B cell (primary cell): ENCODE results near the gene HNRNPF. TPM values are rescaled to one million over a fixed set of nuclear protein-coding genes. Genes with fewer than 3 reads are reported as not detected.
"Not testable (repeated sequence)": the region's sequence is repeated elsewhere in the genome, so short reads cannot be mapped to it uniquely, and the experiment has no call there.

ENCODE experiments used
- ATAC-seq: fragments of 200-7000 bp; cut with Tn5 transposase; one replicate; pipeline ENCODE4 v1.10.0; 2021; ENCODE audit warnings: low read depth, mild to moderate bottlenecking, moderate number of reproducible peaks, moderate library complexity
- CTCF ChIA-PET: fragments of 350-600 bp; sonication (Branson Sonifier 250); formaldehyde crosslinking; loops from one replicate; lab custom pipeline; 2021; ENCODE audit warnings: antibody characterized with exemption, inconsistent platforms; lab: Charles Lee
- POLR2A ChIA-PET: fragments of 350-600 bp; sonication (Branson Sonifier 250); formaldehyde crosslinking; loops from one replicate; lab custom pipeline; 2021; ENCODE audit warnings: antibody characterized with exemption; lab: Charles Lee
- DNase-seq: peaks from one replicate; pipeline ENCODE4 v3.0.0; 2013
- H2AFZ ChIP-seq: 2 replicates; pipeline ENCODE4 v1.6.1; 2012; ENCODE audit warnings: mild to moderate bottlenecking, low read depth, low read length; ENCODE audit not compliant: insufficient read depth, poor library complexity, severe bottlenecking
- H3K27ac ChIP-seq, 2 donors: 1 replicate in 1 of 2; 2 replicates in 1 of 2; pipeline ENCODE4 v1.5.1; 2012 to 2013; ENCODE audit warnings: low read length in 2 of 2, mild to moderate bottlenecking in 2 of 2, moderate library complexity in 1 of 2
- H3K27me3 ChIP-seq, 4 experiments: fragments of 200-600 bp in 1 of 4; sonication (generic) in 1 of 4; replicated peaks in 1 of 4; 1 replicate in 2 of 4; 2 replicates in 2 of 4; pipeline versions ENCODE4 v1.6.1 to v1.7.0; 2013 to 2016; ENCODE audit warnings: low read length in 3 of 4, mild to moderate bottlenecking in 2 of 4, mixed read lengths in 1 of 4, moderate library complexity in 1 of 4; ENCODE audit not compliant: insufficient read depth in 4 of 4, control insufficient read depth in 3 of 4; ENCODE audit errors: control extremely low read depth in 1 of 4
- H3K36me3 ChIP-seq, 2 experiments: replicated peaks in 1 of 2; 1 replicate in 1 of 2; 2 replicates in 1 of 2; pipeline versions ENCODE4 v1.6.1 to v1.7.1; 2013; ENCODE audit warnings: low read length in 1 of 2; ENCODE audit not compliant: insufficient read depth in 2 of 2, control insufficient read depth in 1 of 2; ENCODE audit errors: control extremely low read depth in 1 of 2, extremely low read depth in 1 of 2
- H3K4me1 ChIP-seq, 2 donors: fragments of 200-600 bp in 1 of 2; sonication (generic) in 1 of 2; 1 replicate in 1 of 2; 2 replicates in 1 of 2; pipeline versions ENCODE4 v1.5.1 to v1.6.1; 2013 to 2017; ENCODE audit warnings: low read length in 2 of 2; ENCODE audit not compliant: control insufficient read depth in 2 of 2, insufficient read depth in 2 of 2
- H3K4me2 ChIP-seq: replicated peaks from 2 replicates; pipeline ENCODE3; 2012; ENCODE audit warnings: mild to moderate bottlenecking, low read depth, low read length; ENCODE audit not compliant: poor library complexity, severe bottlenecking
- H3K4me3 ChIP-seq, 5 experiments: fragments of 200-600 bp in 1 of 5; sonication (generic) in 1 of 5; 1 replicate in 3 of 5; 2 replicates in 2 of 5; pipeline versions ENCODE4 v1.5.1 to v1.7.0; 2011 to 2016; ENCODE audit warnings: low read length in 4 of 5, mild to moderate bottlenecking in 4 of 5, low read depth in 2 of 5, control low read depth in 1 of 5, moderate library complexity in 1 of 5; ENCODE audit not compliant: insufficient read depth in 1 of 5; ENCODE audit errors: control extremely low read depth in 1 of 5, extremely low read depth in 1 of 5
- H3K79me2 ChIP-seq: fragments of 200-600 bp; sonication (generic); one replicate; pipeline ENCODE4 v1.6.0; 2016; ENCODE audit warnings: low read length; ENCODE audit not compliant: control insufficient read depth, insufficient read depth
- H3K9ac ChIP-seq: fragments of 200-600 bp; sonication (generic); 2 replicates; pipeline ENCODE4 v1.6.1; 2017; ENCODE audit warnings: mild to moderate bottlenecking, low read length, moderate library complexity
- H3K9me3 ChIP-seq, 3 donors: one replicate each; pipeline versions ENCODE4 v1.6.1 to v1.7.1; 2013; ENCODE audit warnings: low read length in 2 of 3; ENCODE audit not compliant: control insufficient read depth in 2 of 3, insufficient read depth in 1 of 3; ENCODE audit errors: control extremely low read depth in 1 of 3
- H4K20me1 ChIP-seq: 2 replicates; pipeline ENCODE4 v1.6.0; 2012; ENCODE audit warnings: mild to moderate bottlenecking, low read length; ENCODE audit not compliant: insufficient read depth, control insufficient read depth, poor library complexity, severe bottlenecking
- H3K27ac Mint-ChIP-seq: one replicate; pipeline ENCODE4 v1.8.0; 2021; ENCODE audit warnings: mixed read lengths
- H3K27me3 Mint-ChIP-seq: one replicate; pipeline ENCODE4 v1.8.0; 2021; ENCODE audit warnings: mixed read lengths
- H3K4me1 Mint-ChIP-seq: one replicate; pipeline ENCODE4 v1.8.0; 2021; ENCODE audit warnings: mixed read lengths
- H3K4me3 Mint-ChIP-seq: one replicate; pipeline ENCODE4 v1.8.0; 2021; ENCODE audit warnings: mixed read lengths
- H3K9me3 Mint-ChIP-seq: one replicate; pipeline ENCODE4 v1.8.0; 2022; ENCODE audit warnings: mixed read lengths; ENCODE audit not compliant: insufficient read depth
- EZH2 ChIP-seq: IDR thresholded peaks from 2 replicates; pipeline ENCODE4 v1.6.1; 2012; ENCODE audit warnings: borderline replicate concordance, low read depth, mild to moderate bottlenecking, moderate library complexity, low read length; ENCODE audit not compliant: insufficient read depth, poor library complexity, severe bottlenecking
- WGBS: methylation state at CpG from one replicate; pipeline ENCODE4 v1.1.5; 2013; ENCODE audit warnings: missing lambda C conversion rate; ENCODE audit not compliant: insufficient coverage; 5-methylcytosine and 5-hydroxymethylcytosine counted together
- intact Hi-C: fragments of 100-400 bp; cut with micrococcal nuclease; formaldehyde crosslinking; loops from one replicate; pipeline ENCODE4 v1.10.0; 2022
- polyA plus RNA-seq: library from polyadenylated mRNA; depleted of rRNA; stranded (reverse); fragments of >200 nt; gene quantifications from 2 replicates; pipeline ENCODE4 v1.2.3, GENCODE V29; 2012
- total RNA-seq, 2 donors: library from RNA; stranded (reverse); fragments of 120-200 nt in 1 of 2; gene quantifications; 1 replicate in 1 of 2; 2 replicates in 1 of 2; pipeline versions ENCODE4 v1.2.3 to v1.2.4, GENCODE V29; 2013 to 2022
- TF ChIP-seq, protein P1 (sequence below): fragments of 200-600 bp; IDR thresholded peaks from one replicate; pipeline ENCODE4 v1.8.0; 2022; ENCODE audit warnings: antibody characterized with exemption, mild to moderate bottlenecking

HNRNPF gene
- total and polyA plus RNA-seq, 2 donors (not counting 1 experiment from before 2014, with no cell fraction given), result 76.7 to 161 TPM

DNA sequence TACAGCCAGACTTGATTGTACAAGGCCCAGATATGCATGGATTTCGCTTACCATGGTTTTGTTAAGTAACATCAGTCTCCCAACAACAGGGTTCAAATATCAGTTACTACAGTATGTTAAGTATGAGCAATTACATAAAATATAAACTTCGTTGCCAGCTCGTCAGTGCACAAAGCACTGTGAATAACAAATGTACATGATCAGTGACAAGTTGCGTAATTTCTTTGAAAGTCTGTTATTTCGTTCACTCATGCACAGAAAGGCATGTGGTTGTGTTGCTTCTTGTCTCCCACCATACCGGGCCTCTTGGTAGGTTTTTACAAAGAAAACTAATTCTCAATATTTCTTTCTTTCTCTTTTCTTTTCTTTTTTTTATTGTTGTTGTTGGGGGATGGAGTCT, 15.4 kb upstream of the HNRNPF start:
- ChIA-PET CTCF (interaction anchor here (0.6 kb wide), 1 partner anchor 12 kb away, joined by 3 read pairs; the partner anchor contains the start of gene ZNF487), POLR2A (interaction anchor here (1.6 kb wide), 1 partner anchor 28 kb away, joined by 3 read pairs; no protein-coding TSS in a partner anchor)
- Mint-ChIP-seq H3K4me3 (no peak overlapping the region), H3K9me3 (no peaks in the 10 kb centered on the region), H3K27ac (no peak overlapping the region), H3K27me3 (no peaks in the 10 kb centered on the region), H3K4me1 (peaks cover 24% of the 10 kb centered on the region)
- no peak overlapping the region for H3K4me2 ChIP-seq
- H3K27me3 ChIP-seq, result no peaks in the 10 kb centered on the region
- no peak overlapping the region for H3K27ac ChIP-seq
- intact Hi-C loops, result no loop called here
- 100% methylated on average over 1 of the region's 6 CpGs for WGBS
- H3K9ac ChIP-seq, result no peak overlapping the region
- H3K79me2 ChIP-seq, result peaks cover 6% of the 10 kb centered on the region
- H4K20me1 ChIP-seq, result no peaks in the 10 kb centered on the region
- H3K9me3 ChIP-seq, result peaks cover 0 to 4% (median 0%) of the 10 kb centered on the region in 3 donors
- H2AFZ ChIP-seq, result no peak overlapping the region
- TF ChIP-seq, protein P1, sequence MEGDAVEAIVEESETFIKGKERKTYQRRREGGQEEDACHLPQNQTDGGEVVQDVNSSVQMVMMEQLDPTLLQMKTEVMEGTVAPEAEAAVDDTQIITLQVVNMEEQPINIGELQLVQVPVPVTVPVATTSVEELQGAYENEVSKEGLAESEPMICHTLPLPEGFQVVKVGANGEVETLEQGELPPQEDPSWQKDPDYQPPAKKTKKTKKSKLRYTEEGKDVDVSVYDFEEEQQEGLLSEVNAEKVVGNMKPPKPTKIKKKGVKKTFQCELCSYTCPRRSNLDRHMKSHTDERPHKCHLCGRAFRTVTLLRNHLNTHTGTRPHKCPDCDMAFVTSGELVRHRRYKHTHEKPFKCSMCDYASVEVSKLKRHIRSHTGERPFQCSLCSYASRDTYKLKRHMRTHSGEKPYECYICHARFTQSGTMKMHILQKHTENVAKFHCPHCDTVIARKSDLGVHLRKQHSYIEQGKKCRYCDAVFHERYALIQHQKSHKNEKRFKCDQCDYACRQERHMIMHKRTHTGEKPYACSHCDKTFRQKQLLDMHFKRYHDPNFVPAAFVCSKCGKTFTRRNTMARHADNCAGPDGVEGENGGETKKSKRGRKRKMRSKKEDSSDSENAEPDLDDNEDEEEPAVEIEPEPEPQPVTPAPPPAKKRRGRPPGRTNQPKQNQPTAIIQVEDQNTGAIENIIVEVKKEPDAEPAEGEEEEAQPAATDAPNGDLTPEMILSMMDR, result no peak
- TF ChIP-seq EZH2, result no peak
- DNase-seq, result no peak
- peaks cover 29 to 36% of the 10 kb centered on the region in 2 donors for H3K4me1 ChIP-seq
- no peak overlapping the region for H3K4me3 ChIP-seq
- ATAC-seq, result no peak
- no peaks in the 10 kb centered on the region for H3K36me3 ChIP-seq

DNA sequence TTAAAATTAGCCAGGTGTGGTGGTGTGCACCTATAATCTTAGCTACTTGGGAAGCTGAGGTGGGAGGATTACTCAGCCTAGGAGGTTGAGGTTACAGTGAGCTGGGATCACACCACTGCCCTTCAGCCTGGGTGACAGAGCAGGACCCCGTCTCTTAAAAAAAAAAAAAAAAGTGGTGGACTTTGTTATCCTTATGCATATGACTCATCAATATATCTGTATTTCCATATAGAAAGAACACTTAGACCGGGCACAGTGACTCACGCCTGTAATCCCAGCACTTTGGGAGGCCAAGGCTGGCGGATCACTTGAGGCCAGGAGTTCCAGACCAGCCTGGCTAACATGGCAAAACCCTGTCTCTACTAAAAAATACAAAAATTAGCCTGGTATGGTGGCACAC, 13.0 kb upstream of the HNRNPF start:
- H3K79me2 ChIP-seq, H3K9me3 Mint-ChIP-seq, ATAC-seq, H3K9me3 ChIP-seq, H3K9ac ChIP-seq, H2AFZ ChIP-seq, H3K4me3 ChIP-seq, H3K27me3 Mint-ChIP-seq, H3K36me3 ChIP-seq, DNase-seq, intact Hi-C loops, H4K20me1 ChIP-seq, H3K27ac ChIP-seq, H3K27me3 ChIP-seq: not testable (repeated sequence)
- Mint-ChIP-seq H3K27ac (peak overlapping the region; percentile 34), H3K4me3 (peak overlapping the region; percentile 27), H3K4me1 (peaks cover 26% of the 10 kb centered on the region)
- POLR2A ChIA-PET, result interaction anchor here (0.6 to 1.2 kb wide), 2 partner anchors 13 kb away, joined by 3 to 6 read pairs; partner anchors contain the start of gene HNRNPF
- CTCF ChIA-PET, result interaction anchor here (0.6 to 1.8 kb wide), 2 partner anchors 14 to 18 kb away, joined by 3 to 5 read pairs; no protein-coding TSS in a partner anchor
- Histone ChIP-seq H3K4me2 (peak overlapping the region; percentile 84), H3K4me1 (peaks cover 33 to 43% of the 10 kb centered on the region in 2 donors)
- 100% methylated on average over 2 of the region's 4 CpGs for WGBS
